Keratinocyte (primary cell): ENCODE data around the gene ATG10.

Source experiments
- CTCF ChIP-seq, 3 experiments: IDR thresholded peaks in 1 of 3; conservative IDR thresholded peaks in 1 of 3; optimal IDR thresholded peaks in 1 of 3; 2 replicates in 2 of 3; 3 replicates in 1 of 3; pipeline versions ENCODE3 to v1.5.1; 2011; ENCODE audit warnings: low read length in 3 of 3, mild to moderate bottlenecking in 3 of 3, moderate library complexity in 2 of 3, control low read depth in 1 of 3, inconsistent platforms in 1 of 3; ENCODE audit not compliant: insufficient read depth in 2 of 3; ENCODE audit errors: extremely low read depth in 1 of 3
- EZH2 ChIP-seq: IDR thresholded peaks from one replicate; pipeline ENCODE4 v1.6.1; 2012; ENCODE audit warnings: inconsistent platforms, mild to moderate bottlenecking, low read length, moderate library complexity

- no peak for TF ChIP-seq CTCF (optimal IDR thresholded peaks at IDR 0.05 in 1 of 3, IDR thresholded peaks at IDR 0.05 in 1 of 3, conservative IDR thresholded peaks at IDR 0.05 in 1 of 3; ENCODE audit: extremely low read depth in 1 of 3, insufficient read depth in 2 of 3, low read length in 3 of 3)
- TF ChIP-seq EZH2: no peak
Observed at GRCh38 chr5:82106207-82106606, 134.4 kb downstream of the ATG10 start.
